GM23248 (cell line): ENCODE data around the gene LMO7. TPM values are rescaled to one million over a fixed set of nuclear protein-coding genes. Genes with fewer than 3 reads are reported as not detected.

ENCODE experiments used
- DNase-seq: peaks from one replicate; pipeline ENCODE4 v3.0.0-alpha.2; 2015
- H2AFZ ChIP-seq: fragments of 200-600 bp; sonication (generic); 2 replicates; pipeline ENCODE4 v1.6.1; 2016; ENCODE audit warnings: antibody characterized with exemption
- H3F3A ChIP-seq: fragments of 200-600 bp; sonication (generic); 2 replicates; pipeline ENCODE4 v1.6.1; 2016; ENCODE audit warnings: mild to moderate bottlenecking, antibody characterized with exemption, mixed run types; ENCODE audit not compliant: insufficient read depth
- H3K27ac ChIP-seq: fragments of 200-600 bp; sonication (generic); 2 replicates; pipeline ENCODE4 v1.5.1; 2016; ENCODE audit warnings: mild to moderate bottlenecking
- H3K27me3 ChIP-seq: fragments of 200-600 bp; sonication (generic); replicated peaks from 2 replicates; pipeline ENCODE4 v1.6.1; 2016; ENCODE audit warnings: mild to moderate bottlenecking; ENCODE audit not compliant: insufficient read depth
- H3K36me3 ChIP-seq: fragments of 200-600 bp; sonication (generic); 2 replicates; pipeline ENCODE4 v1.6.1; 2016; ENCODE audit warnings: low read depth, mild to moderate bottlenecking
- H3K4me1 ChIP-seq: fragments of 200-600 bp; sonication (generic); 2 replicates; pipeline ENCODE4 v1.6.1; 2016; ENCODE audit warnings: mild to moderate bottlenecking; ENCODE audit not compliant: insufficient read depth
- H3K4me2 ChIP-seq: fragments of 200-600 bp; sonication (generic); one replicate; pipeline ENCODE4 v1.6.1; 2016; ENCODE audit warnings: mild to moderate bottlenecking; ENCODE audit not compliant: unreplicated experiment
- H3K4me3 ChIP-seq: fragments of 200-600 bp; sonication (generic); 2 replicates; pipeline ENCODE4 v1.5.1; 2016; ENCODE audit warnings: mild to moderate bottlenecking
- H3K79me2 ChIP-seq: fragments of 200-600 bp; sonication (generic); 2 replicates; pipeline ENCODE4 v1.6.1; 2016; ENCODE audit warnings: mild to moderate bottlenecking; ENCODE audit not compliant: insufficient read depth
- H3K9ac ChIP-seq: fragments of 200-600 bp; sonication (generic); 2 replicates; pipeline ENCODE4 v1.6.1; 2016; ENCODE audit warnings: mild to moderate bottlenecking
- H3K9me2 ChIP-seq: fragments of 200-600 bp; sonication (generic); 2 replicates; pipeline ENCODE4 v1.6.1; 2016; ENCODE audit warnings: mixed run types, mild to moderate bottlenecking, moderate library complexity; ENCODE audit not compliant: insufficient read depth
- H3K9me3 ChIP-seq: fragments of 200-600 bp; sonication (generic); one replicate; pipeline ENCODE4 v1.6.1; 2017; ENCODE audit warnings: low read depth
- H4K20me1 ChIP-seq: fragments of 200-600 bp; sonication (generic); 2 replicates; pipeline ENCODE4 v1.6.0; 2016; ENCODE audit not compliant: insufficient read depth
- EZH2 ChIP-seq: fragments of 200-600 bp; sonication (generic); IDR thresholded peaks from 2 replicates; pipeline ENCODE4 v1.6.1; 2018; ENCODE audit warnings: antibody characterized with exemption, mild to moderate bottlenecking; ENCODE audit not compliant: insufficient read depth, poor library complexity, severe bottlenecking
- EZH2phosphoT487 ChIP-seq: fragments of 200-600 bp; sonication (generic); IDR thresholded peaks from 2 replicates; pipeline ENCODE4 v1.6.1; 2018; ENCODE audit warnings: antibody characterized with exemption, moderate library complexity, mild to moderate bottlenecking, low read depth; ENCODE audit not compliant: insufficient read depth
- WGBS, 2 experiments: methylation state at CpG; one replicate each; pipeline ENCODE4 v1.1.6; 2015 to 2017; ENCODE audit warnings: low lambda C conversion rate in 2 of 2, low coverage in 1 of 2; ENCODE audit errors: missing lambda C conversion rate in 2 of 2; 5-methylcytosine and 5-hydroxymethylcytosine counted together
- in situ Hi-C: fragments of 300-500 bp; cut with MboI; formaldehyde crosslinking; loops from 2 replicates; pipeline ENCODE4 v1.15.0; 2020
- polyA plus RNA-seq: library from polyadenylated mRNA; unstranded; fragments of >200 nt; fragmentation: Nextera tagmentation; extraction: Ambion mirVana; gene quantifications from 2 replicates; pipeline ENCODE4 v1.2.1, GENCODE V29; 2016
- total RNA-seq: library from RNA; depleted of rRNA; stranded (reverse); fragments of >200 nt; shearing (Covaris generic); gene quantifications from 2 replicates; pipeline ENCODE4 v1.2.3, GENCODE V29; 2014

LMO7 gene
- total and polyA plus RNA-seq, 2 experiments from 2014 or later = 288 to 318 TPM

DNA sequence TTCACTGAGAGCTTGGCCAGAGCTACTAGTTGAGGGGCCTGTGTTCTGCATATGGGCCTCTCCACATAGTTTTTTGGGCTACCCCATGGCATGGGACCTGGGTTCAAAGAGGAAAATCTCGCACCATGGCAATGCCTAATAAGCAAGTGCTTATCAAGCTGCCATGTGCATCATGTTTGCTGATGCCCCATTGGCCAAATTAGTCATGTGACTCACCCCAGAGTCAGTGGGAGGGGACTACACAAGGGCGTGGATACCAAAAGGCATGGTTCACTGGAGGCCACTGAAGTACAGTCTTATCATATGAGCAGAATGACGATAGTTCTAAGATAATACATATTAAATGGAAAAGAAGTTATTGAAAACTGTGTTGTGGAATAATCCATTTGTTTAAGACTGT lies 214.8 kb downstream of the LMO7 start:
- Histone ChIP-seq H3K27ac (no peak overlapping the region), H2AFZ (no peak overlapping the region), H3K9me3 (no peaks in the 10 kb centered on the region), H3K9ac (no peak overlapping the region), H3K9me2 (no peaks in the 10 kb centered on the region), H3K36me3 (peaks cover 74% of the 10 kb centered on the region), H3F3A (peaks cover 40% of the 10 kb centered on the region), H3K27me3 (no peaks in the 10 kb centered on the region), H3K79me2 (0 out of 2 replicates have a peak, but pooled peaks cover 15% of the 10 kb centered on the region), H3K4me3 (no peak overlapping the region), H3K4me2 (no peak overlapping the region), H3K4me1 (no peaks in the 10 kb centered on the region), H4K20me1 (0 out of 2 replicates have a peak, but pooled peaks cover 9% of the 10 kb centered on the region)
- DNase-seq = peak; percentile 23
- no peak for TF ChIP-seq EZH2phosphoT487
- TF ChIP-seq EZH2 = no peak
- WGBS, 2 experiments = 97 to 100% methylated on average over 3 of the region's 3 CpGs
- in situ Hi-C loops = no loop called here

DNA sequence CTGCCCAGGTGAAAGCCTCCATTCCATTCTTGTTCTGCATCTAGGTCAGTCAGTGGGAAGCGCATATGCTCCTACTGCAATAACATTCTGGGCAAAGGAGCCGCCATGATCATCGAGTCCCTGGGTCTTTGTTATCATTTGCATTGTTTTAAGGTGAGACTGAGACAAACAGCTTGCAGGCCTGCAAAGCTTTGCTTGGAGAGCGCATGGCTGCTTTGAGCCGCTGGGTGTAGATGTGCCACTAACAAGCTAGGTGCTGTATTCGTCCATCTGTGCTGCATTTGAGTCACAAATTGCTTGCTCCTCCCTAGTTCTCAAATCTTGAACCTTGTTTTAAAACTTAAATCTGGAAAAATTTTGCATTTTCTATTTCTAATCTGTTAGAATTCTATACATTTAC lies 219.1 kb downstream of the LMO7 start:
- Histone ChIP-seq H3K4me2 (no peak overlapping the region), H3K36me3 (peaks cover 85% of the 10 kb centered on the region), H3K9me2 (no peaks in the 10 kb centered on the region), H4K20me1 (0 out of 2 replicates have a peak, but pooled peaks cover 9% of the 10 kb centered on the region), H3K9me3 (no peaks in the 10 kb centered on the region), H3K79me2 (peaks cover 23% of the 10 kb centered on the region; the same call in 1 of the 2 replicates), H3K4me3 (no peak overlapping the region), H3K4me1 (no peaks in the 10 kb centered on the region), H3K9ac (no peak overlapping the region), H3K27ac (no peak overlapping the region), H2AFZ (no peak overlapping the region), H3F3A (peaks cover 27% of the 10 kb centered on the region), H3K27me3 (no peaks in the 10 kb centered on the region)
- no peak for DNase-seq
- no peak for TF ChIP-seq EZH2phosphoT487
- no peak for TF ChIP-seq EZH2
- in situ Hi-C loops = no loop called here
- 91 to 93% methylated on average over 6 of the region's 6 CpGs for WGBS, 2 experiments

DNA sequence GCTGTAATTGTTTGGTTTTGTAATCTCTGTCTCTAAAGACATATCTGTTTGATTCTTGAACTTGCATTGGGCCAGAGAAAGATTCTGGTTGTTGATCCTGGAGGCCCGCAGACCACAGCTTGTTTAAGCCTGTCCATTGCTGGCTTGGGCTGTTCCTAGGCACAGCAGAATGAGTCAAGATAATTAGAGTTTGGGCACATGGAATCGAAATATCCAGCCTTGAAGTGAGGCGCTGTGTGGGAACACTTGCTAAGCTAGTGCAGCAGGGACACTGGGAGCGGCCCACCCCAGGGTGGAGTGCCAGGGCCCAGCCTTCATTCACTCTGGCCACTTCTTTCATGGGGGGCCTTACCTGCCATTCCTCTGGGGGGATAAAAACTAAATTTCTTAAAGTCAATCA lies 219.7 kb downstream of the LMO7 start:
- Histone ChIP-seq H3F3A (peaks cover 30% of the 10 kb centered on the region), H3K9me3 (no peaks in the 10 kb centered on the region), H3K4me1 (no peaks in the 10 kb centered on the region), H3K4me3 (no peak overlapping the region), H3K9me2 (no peaks in the 10 kb centered on the region), H4K20me1 (0 out of 2 replicates have a peak, but pooled peaks cover 4% of the 10 kb centered on the region), H3K9ac (no peak overlapping the region), H3K4me2 (no peak overlapping the region), H3K79me2 (peaks cover 23% of the 10 kb centered on the region; the same call in 1 of the 2 replicates), H3K27me3 (no peaks in the 10 kb centered on the region), H3K27ac (no peak overlapping the region), H2AFZ (no peak overlapping the region), H3K36me3 (peaks cover 83% of the 10 kb centered on the region)
- in situ Hi-C loops = no loop called here
- WGBS, 2 experiments = 87 to 93% methylated on average over 4 of the region's 4 CpGs
- TF ChIP-seq EZH2 = no peak
- no peak for TF ChIP-seq EZH2phosphoT487
- DNase-seq = no peak

DNA sequence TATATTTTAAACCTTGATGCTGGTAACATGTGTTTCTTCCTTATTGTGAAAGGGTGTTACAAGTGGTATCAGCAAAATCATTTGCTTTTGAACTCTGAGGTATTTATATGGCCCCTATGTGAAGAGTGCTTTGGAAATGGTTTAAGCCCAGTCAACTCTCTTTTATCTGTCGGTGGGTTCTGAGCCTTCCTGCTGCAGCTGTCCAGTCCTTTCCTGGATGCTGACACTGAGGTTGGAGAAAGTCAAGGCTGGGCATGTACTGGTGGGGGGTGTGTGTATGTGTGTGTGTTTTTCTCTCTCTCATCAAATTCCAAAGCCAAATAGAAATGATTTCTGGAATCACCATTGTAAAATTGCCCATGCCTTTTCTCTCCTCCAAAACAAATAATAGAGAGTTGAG lies 221.2 kb downstream of the LMO7 start:
- Histone ChIP-seq H3K4me1 (no peaks in the 10 kb centered on the region), H4K20me1 (no peaks in the 10 kb centered on the region), H3K4me2 (no peak overlapping the region), H3K9me2 (no peaks in the 10 kb centered on the region), H3K27me3 (no peaks in the 10 kb centered on the region), H3K79me2 (peaks cover 23% of the 10 kb centered on the region; the same call in 1 of the 2 replicates), H3K36me3 (peaks cover 70% of the 10 kb centered on the region), H3F3A (peaks cover 31% of the 10 kb centered on the region), H3K9me3 (no peaks in the 10 kb centered on the region), H3K27ac (no peak overlapping the region), H3K4me3 (no peak overlapping the region), H3K9ac (no peak overlapping the region), H2AFZ (no peak overlapping the region)
- WGBS, 2 experiments = 55 to 67% methylated on average over 1 of the region's 1 CpG
- DNase-seq = no peak
- TF ChIP-seq EZH2phosphoT487 (no peak), EZH2 (no peak)
- in situ Hi-C loops = no loop called here

DNA sequence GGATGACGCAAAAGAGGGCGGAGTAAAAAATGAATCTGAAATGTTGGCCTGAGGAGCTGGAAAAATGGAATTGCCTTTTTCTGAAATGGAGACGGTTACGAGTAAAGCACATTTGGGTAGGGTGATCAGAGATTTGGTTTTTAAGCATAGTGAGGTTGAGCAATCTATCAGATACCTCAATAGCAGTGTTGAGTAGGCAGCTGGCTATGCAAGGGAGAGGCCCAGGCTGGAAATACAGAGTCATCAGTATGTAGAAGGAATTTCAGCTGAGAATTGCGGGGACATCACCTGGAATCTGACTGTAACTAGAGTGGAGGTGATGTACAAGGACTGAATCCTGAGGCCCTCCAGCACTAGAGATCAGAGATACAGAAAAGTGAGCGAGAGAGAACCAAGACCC lies 224.8 kb downstream of the LMO7 start:
- Histone ChIP-seq H3K4me1 (peaks cover 15% of the 10 kb centered on the region), H3K27me3 (no peaks in the 10 kb centered on the region), H3K79me2 (peaks cover 14% of the 10 kb centered on the region; the same call in 1 of the 2 replicates), H3K9me2 (no peaks in the 10 kb centered on the region), H3K27ac (no peak overlapping the region), H3K4me2 (no peak overlapping the region), H3K9me3 (no peaks in the 10 kb centered on the region), H3K36me3 (peaks cover 50% of the 10 kb centered on the region), H3K9ac (no peak overlapping the region), H3F3A (peaks cover 43% of the 10 kb centered on the region), H4K20me1 (no peaks in the 10 kb centered on the region), H2AFZ (no peak overlapping the region), H3K4me3 (no peak overlapping the region)
- in situ Hi-C loops = no loop called here
- TF ChIP-seq EZH2phosphoT487 (no peak), EZH2 (no peak)
- peak; percentile 28 for DNase-seq
- WGBS, 2 experiments = 98 to 100% methylated on average over 6 of the region's 6 CpGs
